GM18526 (cell line): ENCODE measurements around the gene RPN2.

ENCODE experiments used
- POLR2A ChIP-seq: IDR thresholded peaks from 3 replicates; pipeline ENCODE4 v1.6.1; 2011; ENCODE audit not compliant: insufficient read length; ENCODE audit errors: extremely low read depth

Gene RPN2

DNA sequence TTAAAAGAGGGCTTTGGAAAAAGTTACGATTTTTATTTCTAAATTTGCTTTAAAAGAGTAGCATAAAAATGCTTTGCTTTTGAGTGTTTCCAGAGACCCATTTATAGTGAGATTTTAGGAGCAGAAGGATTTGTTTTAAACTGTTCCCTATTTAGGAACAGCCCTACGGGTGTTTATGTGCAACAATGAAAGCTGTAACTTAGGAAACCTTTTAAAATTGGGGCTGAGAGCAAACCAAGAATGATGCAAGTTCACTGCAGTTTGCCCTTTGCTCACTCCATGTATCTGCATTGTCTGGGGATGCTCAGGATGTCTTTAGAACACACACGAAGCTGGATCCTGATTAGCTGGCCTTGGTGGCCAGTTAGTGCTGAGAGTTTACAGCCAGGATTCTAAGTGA lies 41.6 kb downstream of the RPN2 start:
- no peak for TF ChIP-seq POLR2A

DNA sequence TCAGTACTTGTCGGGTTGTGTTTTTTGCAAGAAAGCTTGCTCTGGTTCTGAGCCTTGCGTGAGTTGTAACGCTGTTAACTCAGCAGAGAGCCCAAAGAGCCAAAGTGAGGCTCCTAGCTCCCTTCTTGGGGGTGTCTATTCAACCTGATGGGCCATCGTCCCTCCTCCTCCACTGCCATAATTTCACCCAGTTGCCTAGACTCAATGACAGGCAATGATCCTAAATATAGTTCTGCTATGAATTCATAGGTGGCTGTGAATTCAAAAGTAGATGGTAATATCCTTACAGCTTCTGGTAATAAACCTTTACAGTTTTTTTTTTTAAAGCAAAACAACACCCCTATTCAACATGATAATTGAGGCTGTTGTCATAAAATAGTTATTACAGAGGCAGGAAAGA lies 43.0 kb downstream of the RPN2 start:
- TF ChIP-seq POLR2A = no peak

DNA sequence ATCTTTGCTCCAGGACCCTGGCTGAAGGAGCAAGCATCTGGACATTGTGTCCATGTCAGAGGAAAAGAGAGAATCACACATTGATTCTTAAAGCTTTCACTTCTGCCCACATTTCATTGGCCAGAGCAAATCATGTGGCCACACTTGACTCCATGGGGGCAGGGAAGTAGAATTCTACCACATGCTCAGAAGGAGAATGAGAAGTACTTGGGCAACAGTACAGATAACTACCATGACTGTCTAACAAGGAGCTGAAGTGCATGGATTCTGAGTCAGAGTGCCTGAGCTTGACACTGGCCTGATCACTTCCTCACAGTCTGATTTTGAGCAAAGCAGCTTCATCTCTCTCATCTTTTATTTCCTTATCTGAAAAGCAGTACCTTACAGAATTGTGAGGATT lies 43.9 kb downstream of the RPN2 start:
- no peak for TF ChIP-seq POLR2A

DNA sequence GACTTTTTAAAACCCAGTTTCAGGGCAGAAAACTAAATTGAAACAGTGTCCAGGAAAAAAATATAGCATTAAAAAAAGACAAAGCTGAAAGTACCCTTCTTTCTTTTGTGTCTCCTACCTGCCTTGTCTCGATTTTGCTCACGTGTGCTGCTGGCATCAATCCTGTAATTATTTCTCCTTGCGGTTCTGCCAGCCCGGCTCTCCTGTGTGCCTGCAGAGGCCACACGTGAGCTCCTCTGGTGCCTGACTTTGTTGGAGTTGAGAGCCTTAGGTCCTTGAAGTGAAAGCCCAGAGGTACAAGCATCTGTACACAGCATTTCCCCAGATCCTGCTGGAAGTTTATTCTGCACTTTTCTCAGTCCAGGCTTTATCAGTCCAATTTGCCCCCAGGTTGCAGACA lies 46.0 kb downstream of the RPN2 start:
- TF ChIP-seq POLR2A = no peak

DNA sequence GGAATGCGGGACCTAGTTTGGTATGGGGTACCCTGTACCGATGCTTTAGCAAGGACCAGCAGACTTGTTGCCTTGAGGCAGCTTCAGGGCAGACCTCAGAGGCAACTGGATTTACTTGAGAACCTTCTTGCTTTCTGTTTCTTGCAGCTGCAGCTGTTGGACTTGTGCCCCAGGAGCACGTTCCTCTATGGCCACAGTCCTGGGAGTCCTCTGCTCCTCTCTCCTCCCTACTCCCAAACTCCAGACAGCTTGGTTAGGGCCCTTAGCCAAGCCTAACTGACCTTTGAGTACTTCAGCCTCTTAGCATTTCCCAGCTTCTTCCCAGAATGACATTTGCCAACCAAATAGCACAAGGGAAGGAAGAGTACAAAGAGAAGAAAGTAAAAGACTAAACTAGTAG lies 47.8 kb downstream of the RPN2 start:
- no peak for TF ChIP-seq POLR2A

DNA sequence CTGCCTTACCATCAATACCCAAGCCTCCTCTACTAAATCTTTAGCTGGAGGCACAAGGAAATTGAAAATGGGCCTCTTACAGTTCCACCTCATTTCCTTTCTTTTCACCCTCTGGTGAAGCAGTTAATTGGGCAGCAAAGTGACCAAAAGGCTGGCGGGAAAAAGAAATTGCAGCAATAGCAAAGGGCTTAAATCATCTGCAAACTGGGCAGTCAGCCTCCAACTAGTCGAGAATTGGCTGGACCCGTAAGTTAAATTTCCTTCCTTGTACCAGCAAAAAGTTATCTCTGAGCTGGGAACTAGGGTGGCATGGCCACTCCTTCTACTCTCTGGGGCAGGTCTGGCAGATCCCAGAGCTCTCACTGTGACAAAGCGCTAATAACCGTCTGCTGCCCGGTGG lies 49.0 kb downstream of the RPN2 start:
- TF ChIP-seq POLR2A = no peak

DNA sequence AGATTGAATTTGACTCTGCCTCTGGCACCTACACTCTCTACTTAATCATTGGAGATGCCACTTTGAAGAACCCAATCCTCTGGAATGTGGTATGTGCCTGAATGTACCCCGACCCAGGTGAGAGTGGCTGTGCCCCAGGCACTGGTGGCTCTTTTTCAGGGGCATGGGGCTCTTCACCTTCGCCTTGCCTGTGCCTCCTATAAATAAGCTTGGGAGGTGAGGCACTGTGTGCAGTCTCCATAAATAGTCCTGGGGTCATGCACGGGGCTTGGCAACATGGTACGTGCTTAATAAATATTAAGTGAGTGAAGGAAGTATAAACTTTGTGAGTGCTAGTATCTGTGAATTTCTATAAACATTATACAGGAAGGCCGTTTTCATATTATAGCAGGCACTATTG lies 49.5 kb downstream of the RPN2 start:
- no peak for TF ChIP-seq POLR2A

DNA sequence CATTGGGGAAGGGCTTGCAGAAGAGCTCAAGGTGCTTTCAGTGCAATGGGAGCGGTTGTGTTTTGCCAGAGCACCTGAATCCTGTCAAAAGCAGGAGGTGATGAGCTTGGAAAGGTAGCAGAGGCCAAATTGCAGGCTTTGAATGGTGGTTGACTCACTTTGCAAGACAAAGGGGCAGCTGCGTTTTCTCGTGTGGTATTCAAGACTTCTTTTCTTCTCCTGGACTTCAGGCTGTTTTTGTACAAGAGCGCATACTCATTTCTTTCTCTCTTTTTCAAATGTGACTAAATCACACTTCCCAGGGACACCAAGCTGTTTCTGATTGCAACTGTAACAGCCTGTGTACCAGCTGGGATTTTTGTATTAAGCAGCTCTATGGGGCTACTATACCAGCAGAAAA lies 50.2 kb downstream of the RPN2 start:
- TF ChIP-seq POLR2A = no peak

DNA sequence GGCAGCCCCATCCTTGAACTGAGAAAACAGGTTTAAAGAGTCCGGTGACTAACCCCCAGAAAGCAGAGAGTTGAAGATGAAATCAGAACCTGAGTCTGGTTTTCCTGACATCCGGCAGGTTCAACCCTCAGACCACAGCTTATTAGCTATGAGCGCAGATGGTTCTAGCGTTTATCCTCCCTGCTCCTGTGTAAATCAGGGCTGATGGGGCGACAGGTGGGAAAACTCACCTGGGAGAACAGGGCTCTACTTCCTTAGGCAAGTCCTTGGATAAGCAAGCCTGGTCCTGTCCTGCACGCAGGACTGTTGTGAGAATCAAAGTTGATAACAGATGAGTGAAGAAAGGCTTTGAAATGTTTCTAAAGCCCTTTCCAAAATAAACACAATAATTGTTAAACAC lies 51.1 kb downstream of the RPN2 start:
- TF ChIP-seq POLR2A = no peak

DNA sequence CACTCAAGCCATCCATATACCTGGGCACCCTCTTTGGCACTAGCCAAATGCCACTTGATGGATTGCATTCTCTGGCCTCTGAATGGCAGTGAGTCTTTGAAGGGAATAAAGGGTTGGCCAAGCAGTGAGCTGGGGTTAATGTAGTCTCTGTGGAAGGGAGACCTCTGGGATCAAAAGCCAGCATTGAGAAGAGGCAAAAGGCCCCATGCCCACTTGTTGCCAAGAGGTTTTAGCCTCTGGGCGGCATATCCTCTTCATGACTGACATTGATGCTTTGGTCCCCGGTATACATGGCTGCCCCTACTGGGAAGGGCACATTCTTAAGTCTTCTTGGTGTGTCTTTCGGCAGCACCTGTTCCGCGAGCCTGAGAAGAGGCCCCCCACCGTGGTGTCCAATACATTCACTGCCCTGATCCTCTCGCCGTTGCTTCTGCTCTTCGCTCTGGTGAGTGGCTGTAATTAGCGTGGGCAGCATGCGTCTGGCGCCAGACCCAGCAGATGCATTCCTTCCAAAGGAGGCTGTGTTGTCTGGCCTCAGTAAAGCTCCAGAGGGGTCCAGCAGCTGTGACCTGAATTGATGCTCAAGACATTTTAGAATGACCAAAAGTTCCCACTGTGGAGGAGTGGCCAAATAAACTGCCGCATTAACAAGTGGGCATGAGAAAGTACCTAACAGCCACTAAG lies 53.0 kb downstream of the RPN2 start:
- TF ChIP-seq POLR2A = no peak

DNA sequence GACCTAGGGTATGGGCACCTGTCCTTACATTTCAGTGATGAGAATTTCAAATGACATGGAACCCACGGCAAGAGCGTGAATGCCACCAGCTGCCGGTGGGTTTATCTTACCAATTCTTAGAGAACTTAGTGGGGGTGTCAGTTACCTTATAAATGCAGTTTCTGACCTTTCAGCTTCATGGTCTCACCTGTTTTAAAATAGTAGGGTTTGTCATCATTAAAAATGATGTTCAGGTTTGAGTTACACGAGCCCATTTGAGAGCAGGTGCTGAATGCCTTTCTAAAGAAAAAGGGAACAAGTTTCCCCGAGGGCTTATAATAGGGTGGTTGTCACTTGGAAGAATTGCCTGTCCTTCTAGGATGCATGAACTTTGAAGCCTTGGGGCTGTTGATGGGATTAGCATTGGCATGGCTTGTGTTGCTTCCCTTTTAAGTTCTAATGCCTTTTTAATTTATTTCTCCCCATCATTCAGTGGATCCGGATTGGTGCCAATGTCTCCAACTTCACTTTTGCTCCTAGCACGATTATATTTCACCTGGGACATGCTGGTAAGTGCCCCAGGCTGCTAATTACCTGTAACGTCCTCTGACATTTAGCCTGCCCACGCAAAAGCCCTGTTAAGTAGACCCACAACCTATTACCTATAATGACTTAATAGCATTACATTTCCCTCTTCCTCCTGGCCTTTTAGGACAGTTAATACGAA lies 54.6 kb downstream of the RPN2 start:
- no peak for TF ChIP-seq POLR2A

DNA sequence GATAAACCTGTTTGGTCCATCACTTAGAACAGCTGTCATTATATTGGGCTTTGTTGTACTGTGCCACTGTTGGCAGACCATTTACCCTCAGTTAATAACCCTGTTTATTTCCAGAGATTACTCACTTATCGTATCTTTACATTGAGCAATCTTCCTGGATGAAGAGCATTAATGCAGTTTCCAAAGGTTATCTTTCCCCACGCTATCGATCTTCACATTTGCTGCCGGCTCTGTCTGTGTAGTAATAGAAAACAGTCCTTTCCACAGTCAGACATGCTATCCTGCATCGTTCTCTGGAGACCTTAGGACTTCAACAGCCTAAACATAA lies 55.1 kb downstream of the RPN2 start:
- TF ChIP-seq POLR2A = no peak

DNA sequence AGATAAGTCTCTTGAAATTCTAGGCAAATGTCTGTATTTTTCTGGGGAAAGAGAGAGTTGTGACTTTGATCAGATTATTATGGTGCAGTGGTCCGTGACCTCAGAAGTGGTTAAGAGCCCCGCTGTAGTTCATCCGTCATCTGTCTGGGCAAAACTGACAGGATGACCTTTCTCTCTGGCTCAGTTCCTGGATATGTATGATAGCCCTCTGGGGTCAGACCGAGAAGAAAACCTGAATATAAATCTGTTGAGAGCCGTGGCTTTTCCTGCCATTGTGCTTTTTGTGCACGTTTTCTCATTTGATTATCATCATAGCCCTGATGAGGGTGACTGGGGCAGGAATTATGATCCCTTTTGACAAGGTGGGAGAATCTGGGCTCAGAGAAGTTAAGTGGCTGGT lies 55.9 kb downstream of the RPN2 start:
- no peak for TF ChIP-seq POLR2A

DNA sequence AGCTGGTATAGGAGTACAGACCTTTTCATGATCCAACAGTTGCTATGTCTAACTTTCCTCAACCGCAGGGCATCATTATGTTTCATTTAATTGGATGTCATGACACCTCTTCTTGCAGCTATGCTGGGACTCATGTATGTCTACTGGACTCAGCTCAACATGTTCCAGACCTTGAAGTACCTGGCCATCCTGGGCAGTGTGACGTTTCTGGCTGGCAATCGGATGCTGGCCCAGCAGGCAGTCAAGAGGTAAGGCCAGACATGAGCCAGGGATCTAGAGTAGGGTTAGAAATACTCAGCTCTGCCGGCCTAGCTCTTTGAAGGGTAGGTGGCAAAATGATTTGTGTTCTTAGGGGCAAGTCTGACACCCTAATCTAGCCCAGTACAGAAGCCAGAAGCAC lies 57.3 kb downstream of the RPN2 start:
- no peak for TF ChIP-seq POLR2A

DNA sequence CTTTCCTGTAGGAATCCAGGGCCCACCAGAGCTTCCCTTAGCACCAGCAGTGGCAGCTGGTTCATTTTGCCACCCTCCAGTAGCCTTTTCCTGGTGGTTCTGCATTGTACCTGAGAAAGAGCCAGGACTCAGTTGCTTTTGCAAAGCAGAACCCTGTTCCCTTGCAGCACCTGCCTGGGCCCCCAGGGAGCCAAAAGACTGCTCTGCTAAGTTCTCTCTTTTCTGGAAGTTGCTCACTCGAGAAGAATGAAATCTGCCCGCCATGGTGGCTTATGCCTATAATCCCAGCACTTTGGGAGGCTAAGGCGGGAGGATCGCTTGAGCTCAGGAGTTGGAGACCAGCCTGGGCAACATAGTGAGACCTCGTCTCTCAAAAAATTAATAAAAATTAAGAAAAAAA lies 58.5 kb downstream of the RPN2 start:
- TF ChIP-seq POLR2A = no peak

DNA sequence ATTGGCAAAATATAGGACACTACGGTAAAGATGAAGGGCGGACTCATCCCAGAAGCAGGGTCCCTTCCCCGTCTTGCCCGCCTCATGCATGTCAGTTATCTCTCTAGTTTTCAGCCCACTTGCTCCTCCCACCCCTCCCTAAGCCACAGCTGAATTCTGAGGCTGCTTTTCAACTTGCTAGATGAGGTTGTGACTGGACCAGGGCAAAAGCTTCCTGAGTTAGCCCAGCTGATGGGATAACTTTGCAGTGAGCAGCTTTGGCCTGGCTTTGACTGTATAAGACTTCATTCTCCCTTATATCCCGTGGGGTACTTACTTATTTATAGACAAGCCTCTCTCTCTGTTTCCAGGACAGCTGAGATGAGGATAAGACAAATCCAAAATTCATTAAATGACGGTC lies 59.3 kb downstream of the RPN2 start:
- TF ChIP-seq POLR2A = no peak

DNA sequence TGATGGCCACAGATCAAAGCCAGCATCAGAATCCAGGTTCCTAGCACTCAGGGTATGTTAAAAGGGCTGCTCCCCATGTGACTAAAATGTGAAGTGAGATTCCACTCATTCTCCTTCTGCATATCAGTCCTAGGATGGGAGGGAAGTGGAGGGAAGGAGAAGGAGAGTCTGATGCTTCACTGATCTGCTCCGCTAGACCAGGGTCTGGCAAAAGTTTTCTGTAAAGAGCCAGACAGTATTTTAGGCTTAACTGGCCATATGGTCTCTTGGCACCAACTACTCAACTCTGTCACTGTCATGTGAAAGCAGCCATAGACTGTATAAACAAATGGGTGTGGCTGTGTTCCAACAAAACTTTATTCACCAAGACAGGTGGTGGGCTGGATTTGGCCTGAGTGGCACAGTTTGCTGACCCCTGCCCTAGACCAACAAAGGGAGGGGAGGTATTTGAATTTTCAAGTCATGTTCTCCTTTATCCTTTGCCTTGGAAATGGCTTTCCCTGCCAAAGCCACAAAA lies 59.9 kb downstream of the RPN2 start:
- no peak for TF ChIP-seq POLR2A

DNA sequence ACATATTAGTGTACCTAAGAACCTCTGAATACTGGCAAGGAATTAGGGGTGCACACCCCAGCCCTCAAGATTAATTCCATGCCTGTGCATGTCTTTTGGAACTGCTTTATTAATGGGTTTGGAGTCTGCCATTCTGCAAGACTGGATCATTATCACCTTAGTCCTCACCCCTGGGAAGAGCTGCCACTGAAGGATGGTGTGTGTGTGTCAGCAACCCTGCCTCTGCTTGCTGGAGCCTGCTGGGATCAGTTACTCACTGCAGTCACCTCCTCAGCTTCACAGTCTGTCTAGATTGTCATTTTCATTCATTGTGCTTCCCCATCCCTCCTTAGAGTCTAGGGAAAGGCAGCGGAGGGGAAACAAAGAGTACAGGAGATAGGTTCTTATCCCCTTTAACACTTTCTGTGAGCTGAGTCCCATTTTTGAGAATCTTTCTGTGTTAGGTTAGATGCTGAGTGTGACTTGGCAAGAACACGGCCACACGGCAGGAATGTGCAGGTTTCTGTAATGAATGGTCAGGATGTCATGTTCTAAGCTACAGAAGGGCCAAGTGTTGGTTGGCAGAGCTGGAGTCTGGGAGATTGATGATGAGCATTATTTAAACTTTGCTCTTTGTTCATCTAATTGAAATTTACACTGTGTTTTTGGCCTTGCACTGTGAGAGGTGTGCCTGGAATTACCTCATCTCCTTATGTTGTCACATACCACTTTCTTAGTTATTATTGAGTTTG lies 61.4 kb downstream of the RPN2 start:
- TF ChIP-seq POLR2A = no peak
